HepG2 (cell line): ENCODE results near the gene MTA1. TPM values are rescaled to one million over a fixed set of nuclear protein-coding genes. Genes with fewer than 3 reads are reported as not detected.

Source experiments
- AKAP8 ChIP-seq: sonication (generic); formaldehyde crosslinking; IDR thresholded peaks from 2 replicates; pipeline ENCODE4 v1.5.1; 2020; ENCODE audit warnings: mild to moderate bottlenecking, missing genetic modification reagents
- CTCF ChIP-seq: sonication (generic); formaldehyde crosslinking; IDR thresholded peaks from 2 replicates; pipeline ENCODE4 v1.5.0; 2020; ENCODE audit warnings: mild to moderate bottlenecking, missing genetic modification reagents, moderate library complexity
- GLMP ChIP-seq: sonication (generic); formaldehyde crosslinking; IDR thresholded peaks from 2 replicates; pipeline ENCODE4 v1.9.0; 2021; ENCODE audit warnings: missing genetic modification reagents, mild to moderate bottlenecking, borderline replicate concordance
- GMEB2 ChIP-seq: IDR thresholded peaks from 2 replicates; pipeline ENCODE4 v1.6.1; 2016; ENCODE audit warnings: missing biosample characterization, missing genetic modification reagents, low read depth
- NCOA5 ChIP-seq: sonication (generic); formaldehyde crosslinking; IDR thresholded peaks from 2 replicates; pipeline ENCODE4 v1.4.0; 2020; ENCODE audit warnings: missing genetic modification reagents
- NR0B2 ChIP-seq: sonication (generic); formaldehyde crosslinking; IDR thresholded peaks from 2 replicates; pipeline ENCODE4 v1.4.0; 2020; ENCODE audit warnings: mild to moderate bottlenecking, missing genetic modification reagents
- NR3C1 ChIP-seq: sonication (generic); formaldehyde crosslinking; IDR thresholded peaks from 2 replicates; pipeline ENCODE4 v1.4.0; 2020; ENCODE audit warnings: missing genetic modification reagents
- RAD21 ChIP-seq: fragments of 450-650 bp; formaldehyde crosslinking; IDR thresholded peaks from 2 replicates; pipeline ENCODE4 v1.5.0; 2020; ENCODE audit warnings: mild to moderate bottlenecking
- RARG ChIP-seq: sonication (generic); formaldehyde crosslinking; IDR thresholded peaks from 2 replicates; pipeline ENCODE4 v1.4.0; 2020; ENCODE audit warnings: low read depth, mild to moderate bottlenecking, missing genetic modification reagents
- SP140L ChIP-seq: sonication (generic); formaldehyde crosslinking; IDR thresholded peaks from 2 replicates; pipeline ENCODE4 v1.4.0; 2020; ENCODE audit warnings: missing genetic modification reagents, borderline replicate concordance
- SRSF1 ChIP-seq: fragments of 200-400 bp; formaldehyde crosslinking; optimal IDR thresholded peaks from 2 replicates; pipeline ENCODE3; 2017; ENCODE audit warnings: mild to moderate bottlenecking, low read depth, low read length, moderate library complexity
- SRY ChIP-seq: sonication (generic); formaldehyde crosslinking; IDR thresholded peaks from 2 replicates; pipeline ENCODE4 v1.8.0; 2022; ENCODE audit warnings: mild to moderate bottlenecking, missing genetic modification reagents
- TAF15 ChIP-seq: fragments of 200-400 bp; formaldehyde crosslinking; IDR thresholded peaks from one replicate; pipeline ENCODE4 v1.6.1; 2018; ENCODE audit warnings: mild to moderate bottlenecking, low read depth, low read length; ENCODE audit not compliant: poor library complexity, severe bottlenecking
- THAP11 ChIP-seq: IDR thresholded peaks from 2 replicates; pipeline ENCODE4 v1.6.1; 2016; ENCODE audit warnings: missing biosample characterization, missing genetic modification reagents
- ZBTB1 ChIP-seq: sonication (generic); formaldehyde crosslinking; IDR thresholded peaks from 2 replicates; pipeline ENCODE4 v1.4.0; 2020; ENCODE audit warnings: missing genetic modification reagents, borderline replicate concordance
- ZBTB46 ChIP-seq: sonication (generic); formaldehyde crosslinking; IDR thresholded peaks from 2 replicates; pipeline ENCODE4 v1.4.0; 2020; ENCODE audit warnings: mild to moderate bottlenecking, missing genetic modification reagents, borderline replicate concordance
- ZFP82 ChIP-seq: sonication (generic); formaldehyde crosslinking; IDR thresholded peaks from 2 replicates; pipeline ENCODE4 v1.5.1; 2020; ENCODE audit warnings: mild to moderate bottlenecking, missing genetic modification reagents, borderline replicate concordance
- ZFX ChIP-seq: sonication (generic); formaldehyde crosslinking; IDR thresholded peaks from 2 replicates; pipeline ENCODE4 v1.4.0; 2020; ENCODE audit warnings: mild to moderate bottlenecking, low read depth, missing genetic modification reagents, moderate library complexity
- ZNF17 ChIP-seq: sonication (generic); formaldehyde crosslinking; IDR thresholded peaks from 2 replicates; pipeline ENCODE4 v1.5.0; 2020; ENCODE audit warnings: mild to moderate bottlenecking, missing genetic modification reagents
- ZNF644 ChIP-seq: IDR thresholded peaks from 2 replicates; pipeline ENCODE4 v1.6.1; 2016; ENCODE audit warnings: low read depth
- ZNF879 ChIP-seq: sonication (generic); formaldehyde crosslinking; IDR thresholded peaks from 2 replicates; pipeline ENCODE4 v1.8.1; 2023; ENCODE audit warnings: missing genetic modification reagents
- ZNF891 ChIP-seq: sonication (generic); formaldehyde crosslinking; IDR thresholded peaks from 2 replicates; pipeline ENCODE4 v1.5.0; 2020; ENCODE audit warnings: mild to moderate bottlenecking, missing genetic modification reagents
- polyA plus RNA-seq, 8 experiments: library from polyadenylated mRNA; depleted of rRNA in 3 of 8; stranded (reverse) in 7 of 8; unstranded in 1 of 8; fragments of >200 nt; fragmentation: Illumina TruSeq in 4 of 8; extraction: Trizol in 4 of 8; gene quantifications; 2 replicates each; pipeline versions ENCODE4 v1.2.1 to v1.2.3, GENCODE V29; 2011 to 2016; ENCODE audit warnings: low read depth in 4 of 8, missing spikeins in 1 of 8, mixed read lengths in 1 of 8; ENCODE audit not compliant: insufficient read depth in 1 of 8
- total RNA-seq, 5 experiments: library from RNA; depleted of rRNA; stranded (reverse); fragments of >200 nt; fragmentation: Illumina TruSeq; extraction: Trizol; gene quantifications; 2 replicates each; pipeline ENCODE4 v1.2.3, GENCODE V29; 2016; ENCODE audit warnings: low read depth in 1 of 5

MTA1 gene
- total and polyA plus RNA-seq, 2 of the 13 experiments (the other 11 are each of a cell fraction or from before 2014, with no cell fraction given) = 35.2 to 85.8 TPM

- TF ChIP-seq GMEB2 (no peak), ZNF17 (CRISPR knock-in tag) (no peak), RARG (CRISPR knock-in tag) (no peak), CTCF (no peak), NR0B2 (0 out of 2 replicates have a peak, but pooled peaks have one; percentile 33), ZFX (CRISPR knock-in tag) (peak; percentile 75), GLMP (CRISPR knock-in tag) (no peak), ZNF891 (CRISPR knock-in tag) (no peak), ZBTB46 (CRISPR knock-in tag) (no peak), TAF15 (no peak), SRSF1 (no peak), ZFP82 (CRISPR knock-in tag) (no peak), SRY (CRISPR knock-in tag) (0 out of 2 replicates have a peak, but pooled peaks have one; percentile 45), ZNF879 (CRISPR knock-in tag) (no peak), THAP11 (CRISPR knock-in tag) (no peak), AKAP8 (CRISPR knock-in tag) (peak; percentile 87; the same call in 1 of the 2 replicates), RAD21 (CRISPR knock-in tag) (no peak), ZBTB1 (CRISPR knock-in tag) (no peak), SP140L (CRISPR knock-in tag) (no peak), NR3C1 (CRISPR knock-in tag) (no peak), ZNF644 (no peak), NCOA5 (CRISPR knock-in tag) (no peak)
Measured at GRCh38 chr14:105486974-105487448, 67.4 kb downstream of the MTA1 start (continued).
